GM19351 (cell line): ENCODE results near the gene OTOA.
"Not testable (repeated sequence)": the region's sequence is repeated elsewhere in the genome, so short reads cannot be mapped to it uniquely, and the experiment has no call there.

Experiments used
- ATAC-seq: cut with Tn5 transposase; IDR thresholded peaks from one replicate; pipeline ENCODE4 v1.9.1; 2021; ENCODE audit warnings: mild to moderate bottlenecking, moderate library complexity; ENCODE audit not compliant: unreplicated experiment

The OTOA gene

DNA sequence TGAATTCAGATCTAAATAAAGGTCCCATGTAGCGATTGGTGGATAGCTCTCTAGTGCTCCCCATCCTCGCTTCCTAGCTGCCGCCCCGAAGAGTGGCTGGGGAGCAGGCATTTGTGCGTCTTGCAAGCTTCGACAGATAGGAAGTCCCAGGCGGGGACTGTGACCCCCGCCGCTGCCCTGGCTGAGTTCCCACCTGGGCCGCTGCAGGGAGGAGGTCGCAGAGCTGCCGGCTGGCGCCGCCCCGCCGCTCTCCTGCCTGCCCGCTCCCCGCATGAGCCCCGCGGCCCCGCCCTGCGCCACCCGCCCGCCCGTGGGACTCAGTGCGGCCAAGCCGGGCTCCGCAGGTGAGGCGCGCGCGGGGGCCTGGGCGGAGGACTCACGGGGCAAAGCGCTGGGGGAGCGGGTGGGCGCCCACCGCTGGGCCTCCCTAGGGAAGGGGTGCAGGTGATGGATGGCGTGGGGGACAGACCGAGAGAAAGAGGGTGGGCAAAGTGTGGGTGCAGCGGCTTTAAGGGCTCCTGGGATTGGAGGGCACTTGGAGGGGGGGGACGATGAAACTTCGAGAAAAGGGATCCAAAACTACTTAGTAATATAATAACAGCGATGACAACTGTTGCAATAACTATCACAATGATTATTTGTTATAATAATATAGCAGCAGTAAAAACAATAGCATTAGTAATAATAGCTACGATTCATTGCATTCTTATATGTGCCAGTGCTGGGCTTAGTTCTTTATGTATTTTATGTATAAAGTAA, at the start of gene OTOA:
Gene OTOA, plus strand, starts transcription at position 80 of the 759 bp plus-strand sequence. CDS start 14,547 bp downstream, outside the sequence.
- no peak for ATAC-seq

- ATAC-seq, result no peak
Observed at GRCh38 chr16:21614896-21615295, 48.9 kb upstream of the OTOA start.

GRCh38 chr16:21617607-21618006, 46.2 kb upstream of the OTOA start:
- ATAC-seq, result no peak

DNA sequence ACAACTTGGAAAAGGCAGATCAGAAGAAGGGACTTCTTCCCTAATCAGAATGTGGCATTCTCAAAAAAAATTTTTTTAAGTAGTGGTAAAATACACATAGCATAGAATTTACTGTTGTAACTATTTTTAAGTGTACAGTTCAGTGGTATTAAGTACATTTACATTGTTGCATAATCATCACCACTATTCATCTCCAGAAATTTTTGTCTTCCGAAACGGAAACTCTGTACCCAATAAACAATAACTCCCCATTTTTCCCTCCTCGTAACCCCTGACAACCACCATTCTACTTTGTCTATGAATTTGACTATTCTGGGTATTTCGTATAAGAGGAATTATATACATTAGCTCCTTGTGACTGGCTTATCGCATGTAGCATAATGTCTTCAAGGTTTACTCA, 45.5 kb upstream of the OTOA start:
- no peak for ATAC-seq

DNA sequence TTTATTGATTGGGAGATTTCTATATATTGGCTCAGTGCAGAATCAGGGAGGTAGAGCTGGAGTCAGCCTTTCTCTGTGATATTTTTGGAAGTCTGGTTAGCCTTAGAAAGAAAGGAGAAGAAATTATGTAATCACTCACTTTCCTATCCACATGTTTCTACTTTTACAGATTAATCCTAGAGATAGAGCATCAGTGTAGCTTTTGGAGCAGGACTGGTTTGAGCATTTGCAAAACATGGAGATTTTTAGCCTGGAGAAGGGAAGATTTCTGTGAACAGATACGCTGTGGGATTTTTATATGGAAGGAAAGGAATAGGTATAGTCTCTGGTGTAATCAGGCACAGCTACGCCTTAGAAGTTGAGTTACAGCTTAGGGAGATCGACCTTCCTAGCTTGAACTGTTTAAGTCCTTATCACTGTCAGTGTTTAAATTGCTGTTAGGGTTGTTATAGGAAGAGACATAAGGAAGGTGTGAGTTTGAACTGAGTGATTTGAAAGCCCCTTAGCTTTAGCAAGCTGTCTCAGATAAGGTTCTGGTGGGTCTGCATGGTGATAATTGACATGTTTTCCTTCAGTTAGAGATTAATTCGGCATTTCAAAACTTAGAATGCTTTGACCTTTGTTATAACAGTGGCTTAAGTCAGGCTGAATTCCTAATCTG, 43.9 kb upstream of the OTOA start:
- no peak for ATAC-seq

DNA sequence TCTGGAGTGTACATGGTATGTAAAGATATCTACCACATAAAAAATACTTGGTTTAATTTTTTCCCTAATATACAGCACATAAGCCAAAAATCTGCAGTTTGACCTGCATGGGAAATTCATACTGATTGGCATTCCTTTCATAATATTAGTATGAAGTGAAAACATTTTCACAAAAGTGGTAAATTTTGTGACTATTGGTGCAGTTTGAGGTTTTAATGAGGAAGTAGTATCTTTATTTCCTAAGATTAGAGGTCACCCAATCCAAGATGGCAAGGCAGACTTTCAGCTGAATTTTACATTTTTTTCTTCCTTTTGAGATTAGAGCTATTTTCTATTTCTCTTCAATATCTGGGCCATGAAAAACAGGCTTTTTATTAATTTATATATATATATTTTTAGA, 43.2 kb upstream of the OTOA start:
- no peak for ATAC-seq

DNA sequence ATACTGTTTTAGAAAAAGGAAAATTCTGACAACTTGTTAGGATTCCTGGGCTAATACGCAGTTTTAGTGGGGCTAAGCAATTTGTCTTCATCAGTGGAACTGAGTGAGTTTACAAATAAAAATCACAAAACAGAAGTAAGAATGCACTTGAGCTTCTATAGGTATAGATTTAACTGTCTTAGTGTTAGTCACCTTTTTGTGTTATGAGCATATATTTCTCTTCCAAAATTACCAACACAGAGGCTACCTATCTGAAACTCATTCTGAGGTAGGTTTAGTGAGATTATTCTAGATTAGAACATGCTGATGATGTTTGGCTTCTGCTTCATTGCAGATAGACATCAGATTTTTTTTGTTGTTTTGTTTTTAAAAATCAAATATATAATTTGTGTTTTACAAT, 41.2 kb upstream of the OTOA start:
- no peak for ATAC-seq

DNA sequence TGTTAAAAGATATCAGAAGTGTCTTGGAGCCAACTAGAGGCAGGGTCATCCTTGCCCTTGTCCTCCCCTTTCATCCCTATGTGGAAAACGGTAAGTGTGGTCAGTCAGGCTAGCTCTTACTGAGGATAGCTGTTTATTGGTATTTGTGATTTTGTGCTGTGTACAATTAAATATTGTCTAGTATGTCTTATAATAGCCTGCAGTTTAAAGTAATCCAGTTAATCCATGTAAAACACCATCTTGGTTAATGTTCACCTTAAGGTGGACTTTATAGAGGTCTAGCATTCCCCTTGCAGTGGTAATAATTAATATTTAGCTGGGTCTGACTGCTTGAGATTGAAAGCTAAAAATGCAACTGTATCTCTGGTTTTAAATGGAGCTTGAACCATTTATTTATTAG, 38.7 kb upstream of the OTOA start:
- ATAC-seq, result no peak

- ATAC-seq, result no peak
Observed at GRCh38 chr16:21626659-21627277, 37.0 kb upstream of the OTOA start.

GRCh38 chr16:21628121-21628726, 35.5 kb upstream of the OTOA start:
- no peak for ATAC-seq

DNA sequence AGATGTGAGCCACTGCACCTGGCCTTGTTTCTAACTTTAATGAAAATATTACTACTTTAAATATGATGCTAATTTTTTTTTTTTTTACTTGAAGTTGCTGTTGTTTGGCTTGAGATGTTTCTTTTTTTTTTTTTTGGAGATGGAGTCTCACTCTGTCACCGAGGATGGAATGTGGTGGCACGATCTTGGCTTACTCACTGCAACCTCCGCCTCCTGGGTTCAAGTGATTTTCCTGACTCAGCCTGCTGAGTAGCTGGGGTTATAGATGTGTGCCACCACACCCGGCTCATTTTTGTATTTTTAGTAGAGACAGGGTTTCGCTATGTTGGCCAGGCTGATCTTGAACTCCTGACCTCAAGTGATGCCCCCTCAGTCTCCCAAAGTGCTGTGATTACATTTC, 35.0 kb upstream of the OTOA start:
- ATAC-seq, result no peak

- not testable (repeated sequence) for ATAC-seq
Observed at GRCh38 chr16:21629616-21630539, 33.9 kb upstream of the OTOA start.

DNA sequence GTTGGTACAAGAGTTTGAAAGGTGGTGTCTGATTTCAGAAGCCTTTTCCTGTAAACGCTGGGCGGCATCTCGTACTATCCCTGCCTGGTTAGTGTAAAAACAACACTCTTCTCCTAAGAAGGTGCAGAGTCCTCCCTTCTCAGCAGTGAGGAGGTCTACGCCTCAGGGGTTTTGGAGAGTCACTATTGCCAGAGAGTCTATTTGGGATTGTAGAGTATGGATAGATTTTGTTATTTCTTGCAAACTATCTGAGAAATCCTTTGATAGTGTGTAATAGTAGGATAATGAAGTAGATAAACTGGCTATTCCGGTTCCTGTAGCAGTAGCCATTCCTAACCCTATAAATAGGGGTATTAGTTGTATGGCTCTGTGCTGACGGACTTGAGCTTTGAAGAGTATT, 32.9 kb upstream of the OTOA start:
- not testable (repeated sequence) for ATAC-seq

GRCh38 chr16:21631376-21631775, 32.4 kb upstream of the OTOA start:
- ATAC-seq, result not testable (repeated sequence)

- not testable (repeated sequence) for ATAC-seq
Observed at GRCh38 chr16:21631951-21632575, 31.7 kb upstream of the OTOA start.

- ATAC-seq, result no peak
Observed at GRCh38 chr16:21634216-21634615, 29.6 kb upstream of the OTOA start.

DNA sequence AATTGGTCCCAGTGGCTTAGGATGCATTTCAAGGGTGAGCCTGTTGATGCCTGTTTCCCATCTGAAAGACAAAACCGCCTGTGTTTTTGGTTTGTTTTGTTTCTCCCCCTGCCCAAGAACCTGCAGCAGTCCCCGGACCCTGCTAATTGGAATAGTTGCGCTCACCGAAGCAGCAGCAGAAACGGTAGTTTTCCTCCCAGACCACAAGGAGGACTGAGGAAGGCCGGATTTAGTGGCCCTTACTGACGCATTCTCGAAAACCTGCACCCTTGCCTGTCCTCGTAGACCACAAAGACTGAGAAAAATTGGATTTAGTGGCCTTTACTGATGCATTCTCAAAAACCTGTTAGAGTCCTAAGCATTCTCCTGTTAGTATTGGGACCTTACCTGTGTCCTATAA, 28.1 kb upstream of the OTOA start:
- not testable (repeated sequence) for ATAC-seq

DNA sequence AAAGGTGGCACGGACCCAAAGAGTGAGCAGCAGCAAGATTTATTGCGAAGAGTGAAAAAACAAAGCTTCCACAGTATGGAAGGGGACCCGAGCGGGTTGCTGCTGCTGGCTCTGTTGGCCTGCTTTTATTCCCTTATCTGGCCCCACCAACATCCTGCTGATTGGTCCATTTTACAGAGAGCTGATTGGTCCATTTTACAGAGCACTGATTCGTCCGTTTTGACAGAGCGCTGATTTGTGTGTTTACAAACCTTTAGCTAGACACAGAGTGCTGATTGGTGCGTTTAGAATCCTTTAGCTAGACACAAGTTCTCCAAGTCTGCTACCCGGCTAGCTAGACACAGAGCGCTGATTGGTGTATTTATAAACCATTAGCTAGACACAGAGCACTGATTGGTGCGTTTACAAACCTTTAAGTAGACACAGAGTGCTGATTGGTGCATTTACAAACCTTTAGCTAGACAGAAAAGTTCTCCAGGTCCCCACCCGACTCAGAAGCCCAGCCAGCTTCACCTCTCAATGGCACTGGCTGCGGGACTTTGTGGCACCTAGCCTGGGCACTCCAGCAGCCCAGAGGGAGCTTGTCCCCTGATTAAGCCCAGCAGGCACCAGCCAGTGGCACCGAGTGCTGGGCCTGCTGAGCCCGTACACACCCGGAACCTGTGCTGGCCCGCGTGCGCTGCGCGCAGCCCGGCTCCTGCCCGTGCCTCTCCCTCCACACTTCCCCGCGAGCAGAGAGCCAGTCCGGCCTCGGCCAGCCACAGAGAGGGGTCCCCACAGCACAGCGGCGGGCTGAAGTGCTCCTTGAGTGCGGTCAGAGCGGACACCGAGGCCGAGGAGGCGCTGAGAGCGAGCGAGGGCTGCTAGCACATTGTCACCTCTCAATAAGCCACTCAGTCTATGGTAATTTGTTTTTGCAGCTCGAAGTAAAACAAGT, 26.5 kb upstream of the OTOA start:
- no peak for ATAC-seq

DNA sequence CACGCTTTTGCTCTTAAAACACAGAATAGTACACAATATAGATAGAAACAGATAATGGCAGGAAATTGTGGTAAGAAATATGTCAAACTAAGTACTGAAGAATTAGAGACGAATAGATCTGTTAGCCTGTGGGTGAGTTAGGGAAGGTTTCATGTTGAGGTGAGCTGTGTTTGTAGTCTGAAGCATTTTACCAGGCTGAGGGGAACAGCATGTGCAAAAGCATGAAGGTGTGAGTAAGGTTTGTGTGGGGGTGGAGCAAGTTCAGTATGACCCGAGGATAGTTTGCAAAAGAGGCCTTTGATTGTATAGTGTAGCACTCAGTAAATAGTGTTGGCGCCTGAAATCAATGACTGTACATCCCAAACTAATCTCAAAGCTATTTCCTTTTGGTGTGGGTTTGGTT, 25.2 kb upstream of the OTOA start:
- ATAC-seq, result no peak
